Lower leg skin (tissue), 4 donors: ENCODE results near the gene TLE4. TPM values are rescaled to one million over a fixed set of nuclear protein-coding genes. Genes with fewer than 3 reads are reported as not detected.
"Not testable (repeated sequence)": the region's sequence is repeated elsewhere in the genome, so short reads cannot be mapped to it uniquely, and the experiment has no call there.

Experiments used
- DNase-seq, 2 donors: peaks; one replicate each; pipeline ENCODE4 v3.0.0-alpha.2; 2019; ENCODE audit warnings: low spot score in 2 of 2
- H3K4me3 ChIP-seq: fragments of 200-600 bp; sonication (generic); 2 replicates; pipeline ENCODE4 v1.5.1; 2017; ENCODE audit warnings: mild to moderate bottlenecking, low read depth; ENCODE audit not compliant: poor library complexity, severe bottlenecking
- CTCF ChIP-seq, 3 donors: fragments of 450-650 bp; IDR thresholded peaks; one replicate each; pipeline ENCODE4 v1.5.1; 2016; ENCODE audit warnings: antibody characterized with exemption in 3 of 3, mild to moderate bottlenecking in 3 of 3, moderate library complexity in 2 of 3
- POLR2A ChIP-seq, 2 donors: fragments of 450-650 bp; IDR thresholded peaks; one replicate each; pipeline ENCODE4 v1.6.1; 2016 to 2017; ENCODE audit warnings: antibody characterized with exemption in 2 of 2, mild to moderate bottlenecking in 1 of 2, moderate library complexity in 1 of 2
- WGBS, 2 donors: methylation state at CpG; one replicate each; pipeline ENCODE4 v1.1.5; 2018; 5-methylcytosine and 5-hydroxymethylcytosine counted together
- intact Hi-C: fragments of 100-400 bp; cut with DNase I; formaldehyde crosslinking; loops from one replicate; pipeline ENCODE4 v1.15.0; 2023; ENCODE audit warnings: low total_unique reads
- total RNA-seq, 4 donors: library from RNA; depleted of rRNA; stranded (reverse); fragments of >200 nt; gene quantifications; one replicate each; pipeline ENCODE4 v1.1.0, GENCODE V29; 2016

The TLE4 gene
- total RNA-seq, 4 donors from 2014 or later: 46.8 to 97.9 (median 54.1) TPM

- DNase-seq: no peak
- intact Hi-C loops: no loop called here
- WGBS, 2 donors: 83 to 91% methylated on average over 4 of the region's 4 CpGs
- no peak overlapping the region for H3K4me3 ChIP-seq
- no peak for TF ChIP-seq POLR2A (IDR thresholded peaks at IDR 0.05)
Observed at GRCh38 chr9:79745752-79746336, 174.1 kb downstream of the TLE4 start.

GRCh38 chr9:79751895-79752466 is 180.2 kb downstream of the TLE4 start:
- H3K4me3 ChIP-seq, DNase-seq, intact Hi-C loops: not testable (repeated sequence)
- 90 to 93% methylated on average over 1 of the region's 1 CpG for WGBS, 2 donors

GRCh38 chr9:79756414-79756813 is 184.6 kb downstream of the TLE4 start:
- TF ChIP-seq POLR2A (IDR thresholded peaks at IDR 0.05) (no peak), CTCF (IDR thresholded peaks at IDR 0.05) (no peak)
- intact Hi-C loops: no loop called here
- DNase-seq: no peak
- H3K4me3 ChIP-seq: no peak overlapping the region
- WGBS, 2 donors: 65 to 70% methylated on average over 2 of the region's 2 CpGs

GRCh38 chr9:79757074-79757473 is 185.3 kb downstream of the TLE4 start:
- no peak for TF ChIP-seq CTCF (IDR thresholded peaks at IDR 0.05)
- TF ChIP-seq POLR2A (IDR thresholded peaks at IDR 0.05): no peak
- DNase-seq: no peak
- intact Hi-C loops: no loop called here
- H3K4me3 ChIP-seq: no peak overlapping the region

GRCh38 chr9:79757881-79758669 is 186.3 kb downstream of the TLE4 start:
- no peak for DNase-seq
- H3K4me3 ChIP-seq: no peak overlapping the region
- TF ChIP-seq CTCF (IDR thresholded peaks at IDR 0.05): no peak
- no peak for TF ChIP-seq POLR2A (IDR thresholded peaks at IDR 0.05)
- intact Hi-C loops: no loop called here
- WGBS, 2 donors: 53 to 70% methylated on average over 2 of the region's 2 CpGs

GRCh38 chr9:79759460-79759859 is 187.7 kb downstream of the TLE4 start:
- TF ChIP-seq CTCF (IDR thresholded peaks at IDR 0.05): no peak
- TF ChIP-seq POLR2A (IDR thresholded peaks at IDR 0.05): no peak
- H3K4me3 ChIP-seq: no peak overlapping the region
- 34 to 70% methylated on average over 1 of the region's 1 CpG for WGBS, 2 donors
- no peak for DNase-seq
- intact Hi-C loops: no loop called here
